ENCODE results near the gene SORCS2.

The SORCS2 gene

DNA sequence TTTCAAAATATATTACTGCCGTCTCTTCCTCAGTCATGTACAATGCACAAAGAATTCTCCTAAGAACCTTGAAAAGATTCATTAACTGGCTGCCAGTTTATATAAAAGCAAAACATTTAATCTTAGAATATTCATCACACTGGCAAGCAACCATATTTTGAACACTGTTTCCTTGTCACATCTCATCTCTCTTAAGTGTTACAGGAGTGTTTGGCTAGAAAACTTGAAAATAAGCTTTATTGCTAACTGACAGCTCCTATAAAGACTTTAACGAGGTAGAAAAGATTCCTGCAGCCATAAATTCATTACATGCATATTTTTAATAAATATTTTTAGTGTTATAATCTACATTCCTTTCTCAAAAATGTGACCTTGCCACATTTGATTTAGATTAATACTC lies 597.7 kb downstream of the SORCS2 start:
- Histone ChIP-seq H3K9ac (ENCODE audit: low read depth, low read length) (no peak overlapping the region), H3K27me3 (ENCODE audit: insufficient read depth, low read length) (no peaks in the 10 kb centered on the region), H3K4me3 (ENCODE audit: low read length) (no peak overlapping the region), H3K9me3 (ENCODE audit: insufficient read depth, low read depth, low read length) (no peaks in the 10 kb centered on the region), H3K27ac (ENCODE audit: low read depth, low read length) (no peak overlapping the region), H3K36me3 (ENCODE audit: insufficient read depth, low read length) (peaks cover 29% of the 10 kb centered on the region), H3K4me1 (ENCODE audit: insufficient read depth, low read length) (no peaks in the 10 kb centered on the region)
- 100% methylated on average over 1 of the region's 2 CpGs for WGBS

DNA sequence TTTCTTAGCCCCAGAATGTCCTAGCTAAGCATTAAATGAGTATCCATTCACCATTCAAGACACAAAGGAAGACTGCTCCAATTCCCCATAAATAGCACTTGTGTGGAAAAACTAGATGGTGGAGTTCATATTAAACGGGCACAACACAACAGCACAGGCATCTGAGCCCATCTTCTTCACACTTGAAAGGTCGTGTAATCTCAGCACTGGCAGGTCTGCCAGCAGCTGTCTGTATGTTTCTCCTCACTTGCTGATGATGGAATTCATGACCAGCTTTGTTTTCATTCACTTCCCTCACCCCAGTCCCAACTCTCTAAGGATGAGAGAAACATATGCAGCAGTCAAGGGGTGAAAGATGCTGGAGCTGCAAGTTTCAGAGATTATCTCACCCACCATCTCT lies 598.7 kb downstream of the SORCS2 start:
- Histone ChIP-seq H3K4me1 (ENCODE audit: insufficient read depth, low read length) (no peaks in the 10 kb centered on the region), H3K4me3 (ENCODE audit: low read length) (no peak overlapping the region), H3K27ac (ENCODE audit: low read depth, low read length) (no peak overlapping the region), H3K9me3 (ENCODE audit: insufficient read depth, low read depth, low read length) (no peaks in the 10 kb centered on the region), H3K36me3 (ENCODE audit: insufficient read depth, low read length) (peaks cover 27% of the 10 kb centered on the region), H3K9ac (ENCODE audit: low read depth, low read length) (no peak overlapping the region), H3K27me3 (ENCODE audit: insufficient read depth, low read length) (no peaks in the 10 kb centered on the region)
- WGBS: 89% methylated on average over 2 of the region's 2 CpGs

Data from HUES64 (cell line).